ACC112 (cell line): ENCODE data around the gene CD248.
A peak's percentile ranks its signal among the peaks of the same experiment; 100 is the strongest.

Source experiments
- H2AFZ ChIP-seq: fragments of 200-600 bp; sonication (generic); one replicate; pipeline ENCODE4 v1.6.0; 2017; ENCODE audit warnings: antibody characterized with exemption, low read length; ENCODE audit not compliant: unreplicated experiment
- H3K27ac ChIP-seq: fragments of 200-600 bp; sonication (generic); 2 replicates; pipeline ENCODE4 v1.5.1; 2014; ENCODE audit warnings: low read depth, mild to moderate bottlenecking, antibody characterized with exemption, low read length, moderate library complexity
- H3K27me3 ChIP-seq: fragments of 200-600 bp; sonication (generic); 2 replicates; pipeline ENCODE4 v1.6.1; 2014; ENCODE audit warnings: mild to moderate bottlenecking, antibody characterized with exemption, low read length, moderate library complexity, mixed read lengths; ENCODE audit not compliant: insufficient read depth
- H3K36me3 ChIP-seq: fragments of 200-600 bp; sonication (generic); 2 replicates; pipeline ENCODE4 v1.6.1; 2016; ENCODE audit warnings: mild to moderate bottlenecking, antibody characterized with exemption, low read length, moderate library complexity, mixed read lengths; ENCODE audit not compliant: insufficient read depth
- H3K4me1 ChIP-seq: fragments of 200-600 bp; sonication (generic); one replicate; pipeline ENCODE4 v1.6.1; 2016; ENCODE audit warnings: low read length, mixed read lengths; ENCODE audit not compliant: insufficient read depth, unreplicated experiment, control insufficient read depth
- H3K4me3 ChIP-seq: fragments of 200-600 bp; sonication (generic); 2 replicates; pipeline ENCODE4 v1.5.1; 2014; ENCODE audit warnings: mild to moderate bottlenecking, low read depth, low read length
- H3K79me2 ChIP-seq: fragments of 200-600 bp; sonication (generic); one replicate; pipeline ENCODE4 v1.6.0; 2016; ENCODE audit warnings: low read length; ENCODE audit not compliant: control insufficient read depth, unreplicated experiment, insufficient read depth

CD248 gene

GRCh38 chr11:66317322-66317722 is 478 bp upstream of the CD248 start:
- H3K4me1 ChIP-seq, result peaks cover 39% of the 10 kb centered on the region
- no peaks in the 10 kb centered on the region for H3K36me3 ChIP-seq
- H3K79me2 ChIP-seq, result peaks cover 34% of the 10 kb centered on the region
- H3K27ac ChIP-seq, result peak overlapping the region; percentile 97
- H3K4me3 ChIP-seq, result peak overlapping the region; percentile 94
- no peak overlapping the region for H2AFZ ChIP-seq
- no peaks in the 10 kb centered on the region for H3K27me3 ChIP-seq

- peak overlapping the region; percentile 97 for H3K27ac ChIP-seq
- H3K36me3 ChIP-seq, result no peaks in the 10 kb centered on the region
- H3K4me3 ChIP-seq, result peak overlapping the region; percentile 94
- peaks cover 31% of the 10 kb centered on the region for H3K4me1 ChIP-seq
- H3K79me2 ChIP-seq, result peaks cover 34% of the 10 kb centered on the region
- H2AFZ ChIP-seq, result no peak overlapping the region
- no peaks in the 10 kb centered on the region for H3K27me3 ChIP-seq
Measured at GRCh38 chr11:66315921-66316811, 678 bp downstream of the CD248 start.

DNA sequence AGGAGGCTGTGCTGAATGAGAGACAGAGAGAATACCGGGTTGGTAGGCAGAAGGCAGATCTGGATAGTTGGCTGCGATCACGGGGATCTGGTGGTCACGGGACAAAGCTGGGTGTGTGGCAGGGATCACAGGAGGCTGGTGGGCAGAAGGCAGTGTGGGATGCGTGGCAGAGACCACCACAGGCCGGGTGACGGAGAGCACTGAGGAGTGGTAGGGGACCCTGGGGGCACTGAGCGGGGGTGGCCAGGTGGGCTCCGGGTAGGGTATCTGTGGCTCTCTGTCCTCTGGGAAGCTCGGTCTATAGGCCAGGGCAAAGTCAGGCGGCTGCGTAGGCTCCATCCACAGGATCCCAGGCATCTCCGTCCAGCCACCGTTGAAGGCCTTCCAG is 1.4 kb downstream of the CD248 start:
- Histone ChIP-seq H3K4me1 (peaks cover 31% of the 10 kb centered on the region), H2AFZ (no peak overlapping the region), H3K79me2 (peaks cover 34% of the 10 kb centered on the region), H3K36me3 (no peaks in the 10 kb centered on the region), H3K4me3 (peak overlapping the region; percentile 94), H3K27me3 (no peaks in the 10 kb centered on the region), H3K27ac (peak overlapping the region; percentile 97)

DNA sequence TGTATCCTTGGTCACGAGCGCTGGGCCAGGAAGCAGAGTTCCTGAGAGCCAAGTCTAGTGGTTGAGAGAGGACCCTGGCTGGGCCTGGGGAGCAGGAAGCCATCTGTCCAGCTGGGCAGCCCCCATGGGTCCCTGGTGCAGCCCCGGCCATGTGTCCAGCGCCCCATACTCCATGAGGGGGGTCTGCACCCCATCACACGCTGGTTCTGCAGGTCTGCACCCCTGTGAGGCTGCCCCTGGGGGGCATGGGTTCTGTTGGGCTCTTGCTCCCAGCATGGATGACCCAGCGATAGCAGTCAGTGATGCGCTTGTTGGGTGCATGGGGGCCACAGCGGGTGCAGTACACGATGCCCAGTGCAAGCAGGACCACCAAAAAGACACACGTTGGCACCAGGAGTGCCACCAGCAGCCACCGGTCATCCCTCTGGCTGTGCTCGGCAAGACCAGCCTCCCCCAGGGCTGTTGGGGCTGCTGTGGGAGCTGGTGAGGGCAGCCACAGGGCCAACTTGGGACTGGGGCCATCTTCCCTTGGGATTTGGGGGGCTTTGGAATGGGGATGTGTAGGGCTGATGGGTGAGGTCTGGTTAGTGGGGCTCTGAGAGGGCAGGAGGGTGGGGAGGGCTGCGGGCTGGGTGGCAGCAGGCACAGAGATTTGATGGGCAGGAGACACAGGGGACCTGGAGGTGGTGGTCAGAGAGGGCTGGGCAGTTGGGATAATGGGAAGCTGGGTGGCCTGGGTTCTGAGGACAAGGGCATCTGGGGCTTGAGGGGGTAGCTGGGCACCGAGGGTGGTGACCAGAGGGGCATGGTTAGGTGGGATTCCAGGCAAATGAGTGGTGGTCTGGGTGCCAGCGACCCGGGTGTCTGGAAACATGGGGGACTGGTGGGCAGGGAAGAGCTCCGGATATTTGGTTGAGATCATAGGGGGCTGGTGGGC is 2.0 kb downstream of the CD248 start:
- Histone ChIP-seq H3K27me3 (no peaks in the 10 kb centered on the region), H3K4me3 (peak overlapping the region; percentile 94), H2AFZ (no peak overlapping the region), H3K4me1 (peaks cover 31% of the 10 kb centered on the region), H3K27ac (peak overlapping the region; percentile 97), H3K36me3 (no peaks in the 10 kb centered on the region), H3K79me2 (peaks cover 34% of the 10 kb centered on the region)

DNA sequence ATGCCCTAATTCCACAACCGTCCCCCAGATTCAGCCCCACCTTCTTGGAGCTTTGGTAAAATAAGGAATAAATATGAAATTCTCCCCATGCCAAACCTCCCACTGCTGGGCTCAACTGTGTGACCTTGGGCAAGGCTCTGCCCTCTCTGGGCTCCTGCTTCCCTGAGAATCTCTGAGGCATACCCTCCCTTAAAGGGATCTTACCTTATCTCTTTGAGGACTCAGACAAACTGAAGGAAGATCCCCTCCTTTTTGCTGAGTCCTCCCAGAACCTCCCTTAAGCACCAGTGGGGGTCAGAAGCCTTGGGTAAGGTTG is 2.7 kb downstream of the CD248 start:
- peak overlapping the region; percentile 94 for H3K4me3 ChIP-seq
- peak overlapping the region; percentile 97 for H3K27ac ChIP-seq
- H3K4me1 ChIP-seq, result peaks cover 31% of the 10 kb centered on the region
- H3K79me2 ChIP-seq, result peaks cover 34% of the 10 kb centered on the region
- no peaks in the 10 kb centered on the region for H3K36me3 ChIP-seq
- no peak overlapping the region for H2AFZ ChIP-seq
- no peaks in the 10 kb centered on the region for H3K27me3 ChIP-seq

- Histone ChIP-seq H3K27ac (peak overlapping the region; percentile 97), H3K79me2 (peaks cover 34% of the 10 kb centered on the region), H3K36me3 (no peaks in the 10 kb centered on the region), H3K27me3 (no peaks in the 10 kb centered on the region), H3K4me3 (peak overlapping the region; percentile 94), H2AFZ (no peak overlapping the region), H3K4me1 (peaks cover 25% of the 10 kb centered on the region)
Measured at GRCh38 chr11:66313321-66314185, 3.3 kb downstream of the CD248 start.

DNA sequence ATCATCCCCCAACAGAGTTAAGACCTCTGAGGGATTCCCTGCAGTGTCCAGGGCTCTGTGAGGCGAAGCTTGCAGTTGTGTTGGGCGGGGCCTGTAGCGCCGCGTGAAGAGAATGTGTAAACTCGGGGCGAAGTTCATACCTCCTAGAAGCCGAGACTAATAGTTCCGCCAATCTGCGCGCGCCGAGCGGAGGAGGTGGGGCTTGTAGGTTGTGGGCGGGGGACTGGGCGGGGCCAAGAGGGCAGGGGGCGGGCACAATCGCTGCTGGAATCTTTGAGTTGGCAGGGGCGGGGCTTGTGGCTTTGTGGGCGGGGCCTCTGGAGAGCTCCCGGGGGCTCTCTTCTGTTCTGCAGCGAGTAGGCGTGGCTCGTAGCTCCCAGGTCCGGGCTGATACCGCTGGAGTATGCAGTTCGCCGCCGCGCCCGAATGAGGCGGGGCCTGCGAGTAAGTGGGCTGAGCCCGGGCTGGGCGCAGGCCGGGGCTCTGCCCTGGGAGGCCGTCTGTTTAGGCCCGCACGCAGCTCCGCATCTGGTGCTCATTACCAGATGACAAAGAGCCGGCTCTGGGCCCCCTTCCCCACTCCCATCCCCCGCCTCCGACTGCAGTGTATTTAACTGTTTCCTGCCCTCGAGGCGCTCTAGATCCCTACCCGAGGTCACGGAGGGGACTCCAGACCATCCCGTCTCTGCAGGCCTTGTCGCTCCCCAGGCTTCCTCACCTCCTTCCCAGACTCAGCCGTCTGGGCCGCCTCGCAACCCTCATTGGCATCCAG is 4.1 kb downstream of the CD248 start:
- H3K27ac ChIP-seq, result peak overlapping the region; percentile 97
- H3K36me3 ChIP-seq, result no peaks in the 10 kb centered on the region
- peak overlapping the region; percentile 27 for H2AFZ ChIP-seq
- peak overlapping the region; percentile 94 for H3K4me3 ChIP-seq
- peaks cover 34% of the 10 kb centered on the region for H3K79me2 ChIP-seq
- peaks cover 17% of the 10 kb centered on the region for H3K4me1 ChIP-seq
- no peaks in the 10 kb centered on the region for H3K27me3 ChIP-seq

DNA sequence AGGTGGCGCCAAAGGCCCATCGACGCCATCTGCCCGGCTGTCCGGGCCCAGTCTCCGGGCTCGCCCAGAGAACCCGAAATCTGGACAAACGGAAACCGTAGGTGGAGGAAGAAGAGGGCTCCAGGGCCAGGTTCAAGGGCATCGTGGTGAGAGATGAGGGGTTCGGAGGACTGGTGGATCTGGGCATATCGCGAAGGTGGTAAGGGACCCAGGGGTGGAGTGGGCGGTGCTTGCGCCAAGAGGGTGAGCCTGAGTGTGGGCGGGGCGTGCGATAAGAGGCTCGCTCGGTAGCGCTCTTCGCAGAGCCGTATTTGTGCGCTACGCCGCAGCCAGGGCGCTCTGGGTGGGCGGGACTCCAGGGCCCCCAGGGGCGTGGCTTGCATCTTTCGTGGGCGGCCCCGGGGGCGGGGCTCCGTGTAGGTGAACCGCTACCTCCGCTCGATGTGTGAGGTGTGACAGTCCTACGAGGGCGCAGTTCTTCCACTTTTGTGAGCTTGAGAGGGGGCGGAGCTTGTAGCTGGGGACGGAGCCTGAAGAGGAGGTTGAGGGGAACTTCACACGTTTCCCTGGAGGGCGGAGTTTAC is 4.8 kb downstream of the CD248 start:
- Histone ChIP-seq H3K79me2 (peaks cover 34% of the 10 kb centered on the region), H2AFZ (peak overlapping the region; percentile 27), H3K4me3 (peak overlapping the region; percentile 75), H3K27ac (peak overlapping the region; percentile 64), H3K36me3 (no peaks in the 10 kb centered on the region), H3K4me1 (peaks cover 10% of the 10 kb centered on the region), H3K27me3 (no peaks in the 10 kb centered on the region)

DNA sequence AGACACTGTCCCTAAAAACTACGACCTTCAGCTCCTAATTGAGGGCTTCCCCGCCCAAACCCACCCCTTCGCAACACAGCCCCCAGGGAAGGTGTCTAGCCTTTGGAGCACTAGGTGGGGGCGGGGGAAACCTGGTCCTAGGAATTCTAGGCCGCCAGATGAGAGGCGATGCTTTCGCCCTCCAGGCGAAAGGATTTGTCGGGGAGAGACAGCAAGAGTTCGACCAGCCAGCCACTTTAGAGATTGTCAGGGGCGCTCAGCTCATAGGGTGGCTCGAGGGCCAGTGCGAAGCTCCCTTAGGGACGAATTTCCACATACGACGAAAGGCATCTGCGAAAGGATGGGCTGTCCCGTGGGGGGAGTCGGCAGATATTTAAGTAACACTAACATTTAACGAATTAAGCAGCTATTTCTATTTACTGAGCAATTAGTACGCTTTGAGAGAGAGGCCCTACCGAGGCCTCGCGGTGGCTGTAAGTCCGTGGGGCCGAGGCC is 5.3 kb downstream of the CD248 start:
- Histone ChIP-seq H3K36me3 (no peaks in the 10 kb centered on the region), H3K4me3 (peak overlapping the region; percentile 75), H2AFZ (no peak overlapping the region), H3K27me3 (no peaks in the 10 kb centered on the region), H3K79me2 (peaks cover 31% of the 10 kb centered on the region), H3K27ac (peak overlapping the region; percentile 64; the same call in 1 of the 2 replicates), H3K4me1 (peaks cover 9% of the 10 kb centered on the region)
